Measurements from ENCODE around the gene ABLIM2. TPM values are rescaled to one million over a fixed set of nuclear protein-coding genes. Genes with fewer than 3 reads are reported as not detected.

The ABLIM2 gene
- total and polyA plus RNA-seq, 2 of the 4 experiments (the other 2 are of a cell fraction), result under 0.01 to 0.10 TPM

DNA sequence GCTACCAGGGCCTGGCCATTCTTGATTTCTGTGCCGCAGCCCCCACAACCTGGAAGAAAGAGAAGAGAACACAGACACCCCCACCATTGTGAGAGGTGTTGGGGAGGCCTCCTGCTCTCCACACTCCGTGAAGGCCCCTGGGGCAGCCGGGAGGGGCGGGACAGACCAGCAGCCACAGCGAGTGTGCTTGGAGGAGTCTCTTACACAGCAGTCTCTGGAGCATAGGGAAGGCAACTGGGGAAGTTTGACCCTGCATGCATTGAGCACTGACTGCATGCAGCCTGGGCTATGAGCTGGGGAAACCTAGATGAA, 77.9 kb downstream of the ABLIM2 start:
- TF ChIP-seq NFE2L2 (IDR thresholded peaks at IDR 0.05; ENCODE audit: low read depth, low read length), result no peak
- TF ChIP-seq MAFK (IDR thresholded peaks at IDR 0.05; ENCODE audit: low read depth, low read length), result no peak
- no peak for TF ChIP-seq RFX5 (IDR thresholded peaks at IDR 0.05; ENCODE audit: low read depth, low read length)
- TF ChIP-seq CHD1 (IDR thresholded peaks at IDR 0.05; ENCODE audit: low read depth, low read length), result no peak
- no peak for TF ChIP-seq MAZ (IDR thresholded peaks at IDR 0.05; ENCODE audit: borderline replicate concordance, low read depth, low read length)
- TF ChIP-seq, protein P1, sequence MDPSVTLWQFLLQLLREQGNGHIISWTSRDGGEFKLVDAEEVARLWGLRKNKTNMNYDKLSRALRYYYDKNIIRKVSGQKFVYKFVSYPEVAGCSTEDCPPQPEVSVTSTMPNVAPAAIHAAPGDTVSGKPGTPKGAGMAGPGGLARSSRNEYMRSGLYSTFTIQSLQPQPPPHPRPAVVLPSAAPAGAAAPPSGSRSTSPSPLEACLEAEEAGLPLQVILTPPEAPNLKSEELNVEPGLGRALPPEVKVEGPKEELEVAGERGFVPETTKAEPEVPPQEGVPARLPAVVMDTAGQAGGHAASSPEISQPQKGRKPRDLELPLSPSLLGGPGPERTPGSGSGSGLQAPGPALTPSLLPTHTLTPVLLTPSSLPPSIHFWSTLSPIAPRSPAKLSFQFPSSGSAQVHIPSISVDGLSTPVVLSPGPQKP (IDR thresholded peaks at IDR 0.05; ENCODE audit: borderline replicate concordance, low read depth, low read length), result no peak
- no peak for TF ChIP-seq CEBPB (IDR thresholded peaks at IDR 0.05; ENCODE audit: low read depth, low read length)
- TF ChIP-seq, protein P2, sequence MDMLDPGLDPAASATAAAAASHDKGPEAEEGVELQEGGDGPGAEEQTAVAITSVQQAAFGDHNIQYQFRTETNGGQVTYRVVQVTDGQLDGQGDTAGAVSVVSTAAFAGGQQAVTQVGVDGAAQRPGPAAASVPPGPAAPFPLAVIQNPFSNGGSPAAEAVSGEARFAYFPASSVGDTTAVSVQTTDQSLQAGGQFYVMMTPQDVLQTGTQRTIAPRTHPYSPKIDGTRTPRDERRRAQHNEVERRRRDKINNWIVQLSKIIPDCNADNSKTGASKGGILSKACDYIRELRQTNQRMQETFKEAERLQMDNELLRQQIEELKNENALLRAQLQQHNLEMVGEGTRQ (IDR thresholded peaks at IDR 0.05; ENCODE audit: low read depth, low read length), result no peak
- TF ChIP-seq RCOR1 (IDR thresholded peaks at IDR 0.05; ENCODE audit: insufficient replicate concordance, low read length), result no peak
- TF ChIP-seq, protein P3, sequence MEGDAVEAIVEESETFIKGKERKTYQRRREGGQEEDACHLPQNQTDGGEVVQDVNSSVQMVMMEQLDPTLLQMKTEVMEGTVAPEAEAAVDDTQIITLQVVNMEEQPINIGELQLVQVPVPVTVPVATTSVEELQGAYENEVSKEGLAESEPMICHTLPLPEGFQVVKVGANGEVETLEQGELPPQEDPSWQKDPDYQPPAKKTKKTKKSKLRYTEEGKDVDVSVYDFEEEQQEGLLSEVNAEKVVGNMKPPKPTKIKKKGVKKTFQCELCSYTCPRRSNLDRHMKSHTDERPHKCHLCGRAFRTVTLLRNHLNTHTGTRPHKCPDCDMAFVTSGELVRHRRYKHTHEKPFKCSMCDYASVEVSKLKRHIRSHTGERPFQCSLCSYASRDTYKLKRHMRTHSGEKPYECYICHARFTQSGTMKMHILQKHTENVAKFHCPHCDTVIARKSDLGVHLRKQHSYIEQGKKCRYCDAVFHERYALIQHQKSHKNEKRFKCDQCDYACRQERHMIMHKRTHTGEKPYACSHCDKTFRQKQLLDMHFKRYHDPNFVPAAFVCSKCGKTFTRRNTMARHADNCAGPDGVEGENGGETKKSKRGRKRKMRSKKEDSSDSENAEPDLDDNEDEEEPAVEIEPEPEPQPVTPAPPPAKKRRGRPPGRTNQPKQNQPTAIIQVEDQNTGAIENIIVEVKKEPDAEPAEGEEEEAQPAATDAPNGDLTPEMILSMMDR (conservative IDR thresholded peaks at IDR 0.05; ENCODE audit: low read depth, low read length), result no peak
- no peak for TF ChIP-seq BHLHE40 (IDR thresholded peaks at IDR 0.05; ENCODE audit: low read depth, low read length)
- no peak for TF ChIP-seq MXI1 (IDR thresholded peaks at IDR 0.05; ENCODE audit: borderline replicate concordance, low read depth, low read length)
- no peak for TF ChIP-seq POLR2A (IDR thresholded peaks at IDR 0.05; ENCODE audit: low read depth, low read length)
- TF ChIP-seq SMC3 (IDR thresholded peaks at IDR 0.05; ENCODE audit: low read depth, low read length), result no peak
- no peaks in the 10 kb centered on the region for H3K9me3 ChIP-seq (ENCODE audit: control insufficient read depth, insufficient read depth, low read length)
- no peak overlapping the region for H3K56ac ChIP-seq (ENCODE audit: extremely low read depth, insufficient read depth, low read length)
- no TSS peak for BruUV-seq (replicated peaks)
- no peak overlapping the region for H3K4me2 ChIP-seq (ENCODE audit: low read depth, low read length)
- H3K18ac ChIP-seq (ENCODE audit: low read depth, low read length), result no peak overlapping the region
- H2BK120ac ChIP-seq (ENCODE audit: low read depth, low read length), result no peak overlapping the region
- H3K4me3 ChIP-seq (ENCODE audit: insufficient read depth, low read depth, low read length), result no peak overlapping the region
- no peaks in the 10 kb centered on the region; the same call in 1 of the 2 replicates for H4K20me1 ChIP-seq (ENCODE audit: insufficient read depth, low read length)
- intact Hi-C loops (cut with micrococcal nuclease), result no loop called here
- H3K27ac ChIP-seq (ENCODE audit: insufficient read depth, low read length), result no peak overlapping the region
- no peak overlapping the region for H2AK9ac ChIP-seq (replicated peaks; ENCODE audit: low read depth, low read length, poor library complexity)
- in situ Hi-C loops (cut with MboI; ENCODE audit: low sequenced_read_pairs), result no loop called here
- no peak overlapping the region for H4K91ac ChIP-seq (ENCODE audit: insufficient read depth, low read depth, low read length)
- no peak overlapping the region for H4K8ac ChIP-seq (ENCODE audit: low read depth in 2 of 2, low read length in 2 of 2)
- dilution Hi-C loops (cut with HindIII; ENCODE audit: low sequenced_read_pairs, unreplicated experiment), result no loop called here
- no peak overlapping the region for H3K9ac ChIP-seq (ENCODE audit: low read depth, low read length)
- H3K79me1 ChIP-seq (ENCODE audit: low read depth in 1 of 2, low read length in 2 of 2), result no peaks in the 10 kb centered on the region
- H3K23ac ChIP-seq (ENCODE audit: low read depth, low read length), result no peak overlapping the region
- CTCF ChIA-PET, result no interaction called here
- H2AFZ ChIP-seq (replicated peaks; ENCODE audit: low read length, poor library complexity), result no peak overlapping the region
- POLR2A ChIA-PET (ENCODE audit: unreplicated experiment), result no interaction called here
- no peak overlapping the region for H2AK5ac ChIP-seq (ENCODE audit: low read depth, low read length)
- H2BK20ac ChIP-seq (ENCODE audit: low read depth, low read length), result no peak overlapping the region
- WGBS, 2 experiments (ENCODE audit: extremely low coverage in 2 of 2, insufficient read length in 1 of 2), result no CpG with 5 or more reads among the region's 5 CpGs
- no peaks in the 10 kb centered on the region for H3K36me3 ChIP-seq (ENCODE audit: control insufficient read depth, insufficient read depth, low read length)
- no peak for DNase-seq
- no peaks in the 10 kb centered on the region for H3K9me1 ChIP-seq (ENCODE audit: insufficient read depth, low read length)
- ATAC-seq (ENCODE audit: low read depth), result no peak
- peaks cover 65% of the 10 kb centered on the region for H3K27me3 ChIP-seq (ENCODE audit: control insufficient read depth, insufficient read depth, low read length)
- H4K5ac ChIP-seq (ENCODE audit: low read depth, low read length), result no peak overlapping the region
- no peak overlapping the region for H3K4ac ChIP-seq (ENCODE audit: low read depth, low read length)
- H2BK15ac ChIP-seq (ENCODE audit: low read depth, low read length), result no peak overlapping the region
- no peak overlapping the region for H3K14ac ChIP-seq (replicated peaks; ENCODE audit: low read depth, low read length)
- no peak overlapping the region for H2BK5ac ChIP-seq (ENCODE audit: low read depth, low read length, poor library complexity, severe bottlenecking)
- no peaks in the 10 kb centered on the region for H3K4me1 ChIP-seq (ENCODE audit: control insufficient read depth, insufficient read depth, low read length)
